Right lobe of liver (tissue), 6 donors: Measurements from ENCODE around the gene GPC5. TPM values are rescaled to one million over a fixed set of nuclear protein-coding genes. Genes with fewer than 3 reads are reported as not detected.

Experiments used
- ATAC-seq, 4 donors: fragments of 200-7000 bp; cut with Tn5 transposase; one replicate each; pipeline ENCODE4 v1.9.1; 2020; ENCODE audit warnings: mild to moderate bottlenecking in 4 of 4, moderate library complexity in 4 of 4
- DNase-seq, 3 donors: peaks; one replicate each; pipeline ENCODE4 v3.0.0-alpha.2; 2020
- H3K27ac ChIP-seq, 3 donors: fragments of 200-600 bp; one replicate each; pipeline ENCODE4 v1.8.0; 2022
- H3K27me3 ChIP-seq, 2 donors: fragments of 200-600 bp; one replicate each; pipeline ENCODE4 v1.8.0; 2022
- H3K36me3 ChIP-seq, 4 donors: fragments of 200-600 bp; sonication (generic) in 1 of 4; one replicate each; pipeline versions ENCODE4 v1.5.1 to v1.8.0; 2017 to 2022; ENCODE audit warnings: control low read depth in 1 of 4
- H3K4me1 ChIP-seq, 4 donors: fragments of 200-600 bp; sonication (generic) in 1 of 4; one replicate each; pipeline versions ENCODE4 v1.5.1 to v1.8.0; 2017 to 2022; ENCODE audit warnings: control low read depth in 1 of 4
- H3K4me3 ChIP-seq, 3 donors: fragments of 200-600 bp; one replicate each; pipeline ENCODE4 v1.8.0; 2022
- H3K9me3 ChIP-seq, 4 donors: fragments of 200-600 bp; sonication (generic) in 1 of 4; one replicate each; pipeline versions ENCODE4 v1.5.1 to v1.8.0; 2017 to 2022; ENCODE audit warnings: control low read depth in 1 of 4
- CTCF ChIP-seq, 4 donors: fragments of 200-600 bp in 3 of 4; fragments of 450-650 bp in 1 of 4; IDR thresholded peaks; one replicate each; pipeline versions ENCODE4 v1.5.1 to v1.8.0; 2016 to 2022; ENCODE audit warnings: antibody characterized with exemption in 4 of 4, mild to moderate bottlenecking in 2 of 4
- POLR2A ChIP-seq: fragments of 450-650 bp; IDR thresholded peaks from one replicate; pipeline ENCODE4 v1.6.1; 2017; ENCODE audit warnings: antibody characterized with exemption, mild to moderate bottlenecking
- WGBS: methylation state at CpG from one replicate; pipeline ENCODE4 v1.1.6; 2018; ENCODE audit warnings: low coverage, low lambda C conversion rate; ENCODE audit not compliant: insufficient coverage; ENCODE audit errors: missing lambda C conversion rate; 5-methylcytosine and 5-hydroxymethylcytosine counted together
- intact Hi-C, 2 donors: fragments of 100-400 bp; cut with DNase I; formaldehyde crosslinking; loops; one replicate each; pipeline versions ENCODE4 v1.11.2 to v1.14.1; 2022
- total RNA-seq, 6 experiments: library from RNA; depleted of rRNA in 2 of 6; stranded (reverse); fragments of >200 nt in 2 of 6; fragmentation: NEBNext Ultra II Directional in 3 of 6; extraction: Animal tissue kit (Norgen Biotek cat#: 25700) in 3 of 6; gene quantifications; one replicate each; pipeline versions ENCODE4 v1.1.0 to v1.2.4, GENCODE V29; 2016 to 2023
- donor health status: DM: no; HTN: yes; CAD: no.
- donor health status: DM: no; HTN: no; CAD: no.
- donor health status: DM: no; HTN: no; CAD: no.
- donor health status: DM: no; HTN: yes; CAD: no.
- donor health status: DM: no; HTN: yes; CAD: no.

Gene GPC5
- total RNA-seq, 6 experiments from 2014 or later: 0.12 to 0.99 (median 0.66) TPM

- Histone ChIP-seq H3K27me3 (no peaks in the 10 kb centered on the region), H3K9me3 (no peaks in the 10 kb centered on the region), H3K36me3 (no peaks in the 10 kb centered on the region), H3K27ac (no peak overlapping the region), H3K4me1 (no peaks in the 10 kb centered on the region), H3K4me3 (no peak overlapping the region)
- DNase-seq (no peak), ATAC-seq (no peak)
- TF ChIP-seq POLR2A (no peak), CTCF (IDR thresholded peaks at IDR 0.05) (no peak)
- 68% methylated on average over 4 of the region's 4 CpGs for WGBS
- intact Hi-C loops: no loop called here
Observed at GRCh38 chr13:92459306-92459705, 1060.9 kb downstream of the GPC5 start.

- Histone ChIP-seq H3K36me3 (no peaks in the 10 kb centered on the region), H3K27ac (no peak overlapping the region), H3K4me1 (no peaks in the 10 kb centered on the region), H3K9me3 (no peaks in the 10 kb centered on the region), H3K27me3 (no peaks in the 10 kb centered on the region), H3K4me3 (no peak overlapping the region)
- no peak for DNase-seq
- no peak for ATAC-seq
- TF ChIP-seq POLR2A (no peak), CTCF (IDR thresholded peaks at IDR 0.05) (no peak)
- intact Hi-C loops: no loop called here
Observed at GRCh38 chr13:92460479-92460878, 1062.1 kb downstream of the GPC5 start.

GRCh38 chr13:92461402-92461801 is 1063.0 kb downstream of the GPC5 start:
- DNase-seq: no peak
- Histone ChIP-seq H3K4me3 (no peak overlapping the region), H3K27ac (no peak overlapping the region), H3K36me3 (no peaks in the 10 kb centered on the region), H3K4me1 (no peaks in the 10 kb centered on the region), H3K9me3 (no peaks in the 10 kb centered on the region), H3K27me3 (no peaks in the 10 kb centered on the region)
- ATAC-seq: no peak
- TF ChIP-seq POLR2A (no peak), CTCF (IDR thresholded peaks at IDR 0.05) (no peak)
- intact Hi-C loops: no loop called here
- 63% methylated on average over 3 of the region's 3 CpGs for WGBS

GRCh38 chr13:92461831-92462230 is 1063.4 kb downstream of the GPC5 start:
- Histone ChIP-seq H3K4me3 (no peak overlapping the region), H3K27me3 (no peaks in the 10 kb centered on the region), H3K9me3 (no peaks in the 10 kb centered on the region), H3K36me3 (no peaks in the 10 kb centered on the region), H3K4me1 (no peaks in the 10 kb centered on the region), H3K27ac (no peak overlapping the region)
- intact Hi-C loops: no loop called here
- DNase-seq: no peak
- TF ChIP-seq CTCF (IDR thresholded peaks at IDR 0.05): no peak
- no peak for TF ChIP-seq POLR2A
- no peak for ATAC-seq
- WGBS: 85% methylated on average over 5 of the region's 5 CpGs

- Histone ChIP-seq H3K27me3 (no peaks in the 10 kb centered on the region), H3K4me1 (no peaks in the 10 kb centered on the region), H3K9me3 (no peaks in the 10 kb centered on the region), H3K36me3 (no peaks in the 10 kb centered on the region), H3K27ac (no peak overlapping the region), H3K4me3 (no peak overlapping the region)
- no peak for ATAC-seq
- intact Hi-C loops: no loop called here
- WGBS: 39% methylated on average over 6 of the region's 7 CpGs
- DNase-seq: no peak
- TF ChIP-seq CTCF (IDR thresholded peaks at IDR 0.05): no peak
- no peak for TF ChIP-seq POLR2A
Observed at GRCh38 chr13:92463134-92463533, 1064.7 kb downstream of the GPC5 start.
